HepG2 (cell line): ENCODE data around the gene STN1. TPM values are rescaled to one million over a fixed set of nuclear protein-coding genes. Genes with fewer than 3 reads are reported as not detected.

Experiments
- BCL3 ChIP-seq: sonication (generic); formaldehyde crosslinking; IDR thresholded peaks from 2 replicates; pipeline ENCODE4 v1.5.1; 2020; ENCODE audit warnings: mild to moderate bottlenecking, missing genetic modification reagents, moderate library complexity
- DMTF1 ChIP-seq: sonication (generic); formaldehyde crosslinking; IDR thresholded peaks from 2 replicates; pipeline ENCODE4 v1.4.0; 2020; ENCODE audit warnings: mild to moderate bottlenecking, missing genetic modification reagents
- ELF1 ChIP-seq: sonication (generic); formaldehyde crosslinking; IDR thresholded peaks from 2 replicates; pipeline ENCODE4 v1.4.0; 2020; ENCODE audit warnings: missing genetic modification reagents
- ELK4 ChIP-seq: sonication (generic); formaldehyde crosslinking; IDR thresholded peaks from 2 replicates; pipeline ENCODE4 v1.9.0; 2021; ENCODE audit warnings: missing genetic modification reagents, borderline replicate concordance
- FOXA3 ChIP-seq: IDR thresholded peaks from 2 replicates; pipeline ENCODE4 v1.6.1; 2016; ENCODE audit warnings: missing genetic modification reagents, missing compliant biosample characterization
- FOXJ3 ChIP-seq: sonication (generic); formaldehyde crosslinking; IDR thresholded peaks from 2 replicates; pipeline ENCODE4 v1.4.0; 2020; ENCODE audit warnings: missing genetic modification reagents, mild to moderate bottlenecking, borderline replicate concordance
- JARID2 ChIP-seq: sonication (generic); formaldehyde crosslinking; IDR thresholded peaks from 2 replicates; pipeline ENCODE4 v1.8.1; 2023; ENCODE audit warnings: missing genetic modification reagents, inconsistent platforms; ENCODE audit not compliant: insufficient replicate concordance
- JUN ChIP-seq: sonication (generic); formaldehyde crosslinking; IDR thresholded peaks from 2 replicates; pipeline ENCODE4 v1.4.0; 2020; ENCODE audit warnings: mild to moderate bottlenecking, missing genetic modification reagents
- JUND ChIP-seq: sonication (generic); formaldehyde crosslinking; IDR thresholded peaks from 2 replicates; pipeline ENCODE4 v1.8.0; 2022; ENCODE audit warnings: mild to moderate bottlenecking, missing genetic modification reagents
- KLF15 ChIP-seq: sonication (generic); formaldehyde crosslinking; IDR thresholded peaks from 2 replicates; pipeline ENCODE4 v1.8.1; 2023; ENCODE audit warnings: borderline replicate concordance, mild to moderate bottlenecking, inconsistent platforms, missing genetic modification reagents, mixed read lengths
- KLF6 ChIP-seq: IDR thresholded peaks from 2 replicates; pipeline ENCODE4 v1.8.0; 2016; ENCODE audit warnings: missing biosample characterization, missing genetic modification reagents
- MZF1 ChIP-seq: sonication (generic); formaldehyde crosslinking; IDR thresholded peaks from 2 replicates; pipeline ENCODE4 v1.8.1; 2023; ENCODE audit warnings: mild to moderate bottlenecking, missing genetic modification reagents, borderline replicate concordance
- NFE2 ChIP-seq: sonication (generic); formaldehyde crosslinking; IDR thresholded peaks from 2 replicates; pipeline ENCODE4 v1.4.0; 2020; ENCODE audit warnings: missing genetic modification reagents
- NONO ChIP-seq, 2 experiments: fragments of 450-650 bp in 1 of 2; sonication (generic) in 1 of 2; formaldehyde crosslinking in 1 of 2; IDR thresholded peaks in 1 of 2; conservative IDR thresholded peaks in 1 of 2; 2 replicates each; pipeline versions ENCODE4 v1.6.1 to v1.8.0; 2017 to 2022; ENCODE audit warnings: mild to moderate bottlenecking in 1 of 2, missing genetic modification reagents in 1 of 2, moderate library complexity in 1 of 2
- SPEN ChIP-seq: sonication (generic); formaldehyde crosslinking; IDR thresholded peaks from 2 replicates; pipeline ENCODE4 v1.5.1; 2020; ENCODE audit warnings: low read depth, mild to moderate bottlenecking, missing genetic modification reagents
- TERF1 ChIP-seq: sonication (generic); formaldehyde crosslinking; IDR thresholded peaks from 2 replicates; pipeline ENCODE4 v1.8.0; 2022; ENCODE audit warnings: mild to moderate bottlenecking, missing genetic modification reagents, moderate library complexity
- THYN1 ChIP-seq: sonication (generic); formaldehyde crosslinking; IDR thresholded peaks from 2 replicates; pipeline ENCODE4 v1.8.1; 2023; ENCODE audit warnings: low read depth, mild to moderate bottlenecking, moderate library complexity, missing genetic modification reagents, borderline replicate concordance
- TP53 ChIP-seq: sonication (generic); formaldehyde crosslinking; conservative IDR thresholded peaks from 2 replicates; pipeline ENCODE4 v1.4.0; 2020; ENCODE audit warnings: missing genetic modification reagents
- XBP1 ChIP-seq: sonication (generic); formaldehyde crosslinking; IDR thresholded peaks from 2 replicates; pipeline ENCODE4 v1.5.0; 2020; ENCODE audit warnings: missing genetic modification reagents
- ZNF496 ChIP-seq: sonication (generic); formaldehyde crosslinking; IDR thresholded peaks from 2 replicates; pipeline ENCODE4 v1.8.1; 2023; ENCODE audit warnings: mild to moderate bottlenecking, moderate library complexity, missing genetic modification reagents; ENCODE audit not compliant: insufficient replicate concordance
- ZNF558 ChIP-seq: sonication (generic); formaldehyde crosslinking; IDR thresholded peaks from 2 replicates; pipeline ENCODE4 v1.9.0; 2022; ENCODE audit warnings: mild to moderate bottlenecking, missing genetic modification reagents, borderline replicate concordance
- ZNF616 ChIP-seq: sonication (generic); formaldehyde crosslinking; IDR thresholded peaks from 2 replicates; pipeline ENCODE4 v1.5.0; 2020; ENCODE audit warnings: low read depth, mild to moderate bottlenecking, missing genetic modification reagents
- polyA plus RNA-seq, 8 experiments: library from polyadenylated mRNA; depleted of rRNA in 3 of 8; stranded (reverse) in 7 of 8; unstranded in 1 of 8; fragments of >200 nt; fragmentation: Illumina TruSeq in 4 of 8; extraction: Trizol in 4 of 8; gene quantifications; 2 replicates each; pipeline versions ENCODE4 v1.2.1 to v1.2.3, GENCODE V29; 2011 to 2016; ENCODE audit warnings: low read depth in 4 of 8, missing spikeins in 1 of 8, mixed read lengths in 1 of 8; ENCODE audit not compliant: insufficient read depth in 1 of 8
- total RNA-seq, 5 experiments: library from RNA; depleted of rRNA; stranded (reverse); fragments of >200 nt; fragmentation: Illumina TruSeq; extraction: Trizol; gene quantifications; 2 replicates each; pipeline ENCODE4 v1.2.3, GENCODE V29; 2016; ENCODE audit warnings: low read depth in 1 of 5

The STN1 gene
- total and polyA plus RNA-seq, 2 of the 13 experiments (the other 11 are each of a cell fraction or from before 2014, with no cell fraction given) = 17.6 to 22.7 TPM

- no peak for TF ChIP-seq TP53 (CRISPR knock-in tag)
- peak; percentile 72 for TF ChIP-seq SPEN (CRISPR knock-in tag)
- TF ChIP-seq ZNF616 (CRISPR knock-in tag) = no peak
- TF ChIP-seq BCL3 = no peak
- no peak for TF ChIP-seq JARID2
- TF ChIP-seq FOXA3 (CRISPR knock-in tag) = peak; percentile 70
- no peak for TF ChIP-seq MZF1
- no peak for TF ChIP-seq NONO (IDR thresholded peaks at IDR 0.05)
- TF ChIP-seq NONO (CRISPR knock-in tag; conservative IDR thresholded peaks at IDR 0.05) = no peak; the same call in 1 of the 2 replicates
- TF ChIP-seq XBP1 = no peak
- peak; percentile 38 for TF ChIP-seq ELF1 (CRISPR knock-in tag)
- TF ChIP-seq JUN (CRISPR knock-in tag) = peak; percentile 55; the same call in 1 of the 2 replicates
- TF ChIP-seq ZNF558 = 0 out of 2 replicates have a peak, but pooled peaks have one; percentile 57
- 0 out of 2 replicates have a peak, but pooled peaks have one; percentile 33 for TF ChIP-seq KLF6 (CRISPR knock-in tag)
- no peak for TF ChIP-seq ELK4 (CRISPR knock-in tag)
- TF ChIP-seq FOXJ3 (CRISPR knock-in tag) = no peak
- TF ChIP-seq KLF15 (CRISPR knock-in tag) = no peak
- TF ChIP-seq THYN1 = no peak
- no peak for TF ChIP-seq TERF1 (CRISPR knock-in tag)
- no peak for TF ChIP-seq JUND (CRISPR knock-in tag)
- no peak for TF ChIP-seq NFE2 (CRISPR knock-in tag)
- TF ChIP-seq DMTF1 (CRISPR knock-in tag) = no peak
- no peak for TF ChIP-seq ZNF496
Measured at GRCh38 chr10:103918053-103918846, at the start of gene STN1 (continued).
